HCT116 (cell line): ENCODE results near the gene PHLDB3.

ENCODE experiments used
- CBX3 ChIP-seq: IDR thresholded peaks from 2 replicates; pipeline ENCODE4 v1.6.1; 2012; ENCODE audit warnings: low read depth
- EZH2 ChIP-seq: fragments of 200-600 bp; sonication (generic); IDR thresholded peaks from 2 replicates; pipeline ENCODE4 v1.6.1; 2017; ENCODE audit warnings: antibody characterized with exemption, mixed run types
- EZH2phosphoT487 ChIP-seq: fragments of 200-600 bp; IDR thresholded peaks from 2 replicates; pipeline ENCODE4 v1.6.1; 2018; ENCODE audit warnings: antibody characterized with exemption, borderline replicate concordance
- POLR2AphosphoS5 ChIP-seq: IDR thresholded peaks from 2 replicates; pipeline ENCODE4 v1.6.1; 2011; ENCODE audit warnings: mild to moderate bottlenecking, low read depth, low read length, moderate library complexity
- RAD21 ChIP-seq: IDR thresholded peaks from 2 replicates; pipeline ENCODE4 v1.6.1; 2012; ENCODE audit warnings: low read depth, mild to moderate bottlenecking
- YY1 ChIP-seq: IDR thresholded peaks from 2 replicates; pipeline ENCODE4 v1.6.1; 2011; ENCODE audit warnings: low read length, low read depth, moderate library complexity, mild to moderate bottlenecking; ENCODE audit not compliant: insufficient replicate concordance; ENCODE audit errors: extremely low read depth
- TF ChIP-seq, protein P1 (sequence below), 3 experiments: fragments of 200-600 bp in 1 of 3; sonication (generic) in 1 of 3; IDR thresholded peaks in 2 of 3; conservative IDR thresholded peaks in 1 of 3; 2 replicates each; pipeline ENCODE4 v1.5.1; 2012 to 2017; ENCODE audit warnings: low read depth in 2 of 3, low read length in 2 of 3, antibody characterized with exemption in 1 of 3, borderline replicate concordance in 1 of 3, control low read depth in 1 of 3, mild to moderate bottlenecking in 1 of 3, mixed read lengths in 1 of 3, mixed run types in 1 of 3, moderate library complexity in 1 of 3; ENCODE audit not compliant: insufficient read depth in 1 of 3

DNA sequence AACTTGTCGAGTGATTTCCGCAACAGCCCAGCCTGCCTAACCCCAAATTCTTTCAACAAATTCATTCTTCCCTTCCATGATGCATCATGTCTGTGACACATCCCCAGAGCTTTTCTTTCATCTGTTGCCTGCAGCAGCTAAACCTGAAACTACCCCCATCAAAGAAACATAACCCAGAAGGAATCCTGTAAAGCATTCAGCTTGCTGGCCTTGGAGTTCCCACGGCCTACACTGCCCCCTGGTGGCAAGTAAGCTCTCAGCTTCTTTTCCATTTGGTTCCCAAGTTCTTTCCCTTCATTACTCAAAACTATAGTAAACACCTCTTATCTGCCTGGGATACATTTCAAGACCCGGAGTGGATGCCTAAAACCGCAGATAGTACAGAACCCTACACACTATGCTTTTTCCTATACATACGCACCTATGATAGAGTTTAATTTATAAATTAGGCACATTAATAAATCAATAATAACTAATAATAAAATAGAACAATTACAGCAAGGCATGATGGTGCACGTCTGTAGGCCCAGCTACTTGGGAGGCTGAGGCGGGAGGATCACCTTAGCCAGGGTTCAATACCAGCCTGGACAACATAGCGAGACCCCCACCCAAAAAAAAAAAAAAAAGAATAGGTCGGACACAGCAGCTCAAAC lies 15.0 kb upstream of the PHLDB3 start:
- TF ChIP-seq, protein P1, sequence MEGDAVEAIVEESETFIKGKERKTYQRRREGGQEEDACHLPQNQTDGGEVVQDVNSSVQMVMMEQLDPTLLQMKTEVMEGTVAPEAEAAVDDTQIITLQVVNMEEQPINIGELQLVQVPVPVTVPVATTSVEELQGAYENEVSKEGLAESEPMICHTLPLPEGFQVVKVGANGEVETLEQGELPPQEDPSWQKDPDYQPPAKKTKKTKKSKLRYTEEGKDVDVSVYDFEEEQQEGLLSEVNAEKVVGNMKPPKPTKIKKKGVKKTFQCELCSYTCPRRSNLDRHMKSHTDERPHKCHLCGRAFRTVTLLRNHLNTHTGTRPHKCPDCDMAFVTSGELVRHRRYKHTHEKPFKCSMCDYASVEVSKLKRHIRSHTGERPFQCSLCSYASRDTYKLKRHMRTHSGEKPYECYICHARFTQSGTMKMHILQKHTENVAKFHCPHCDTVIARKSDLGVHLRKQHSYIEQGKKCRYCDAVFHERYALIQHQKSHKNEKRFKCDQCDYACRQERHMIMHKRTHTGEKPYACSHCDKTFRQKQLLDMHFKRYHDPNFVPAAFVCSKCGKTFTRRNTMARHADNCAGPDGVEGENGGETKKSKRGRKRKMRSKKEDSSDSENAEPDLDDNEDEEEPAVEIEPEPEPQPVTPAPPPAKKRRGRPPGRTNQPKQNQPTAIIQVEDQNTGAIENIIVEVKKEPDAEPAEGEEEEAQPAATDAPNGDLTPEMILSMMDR (IDR thresholded peaks at IDR 0.05 in 2 of 3, conservative IDR thresholded peaks at IDR 0.05 in 1 of 3; ENCODE audit: borderline replicate concordance in 1 of 3, insufficient read depth in 1 of 3, low read depth in 2 of 3, low read length in 2 of 3): peak; percentile 88 to 93 (median 91)
- no peak for TF ChIP-seq YY1
- no peak for TF ChIP-seq CBX3
- peak; percentile 93 for TF ChIP-seq RAD21
- no peak for TF ChIP-seq EZH2phosphoT487
- TF ChIP-seq POLR2AphosphoS5: no peak
- no peak for TF ChIP-seq EZH2
